ENCODE results near the gene C11orf91.

The C11orf91 gene

DNA sequence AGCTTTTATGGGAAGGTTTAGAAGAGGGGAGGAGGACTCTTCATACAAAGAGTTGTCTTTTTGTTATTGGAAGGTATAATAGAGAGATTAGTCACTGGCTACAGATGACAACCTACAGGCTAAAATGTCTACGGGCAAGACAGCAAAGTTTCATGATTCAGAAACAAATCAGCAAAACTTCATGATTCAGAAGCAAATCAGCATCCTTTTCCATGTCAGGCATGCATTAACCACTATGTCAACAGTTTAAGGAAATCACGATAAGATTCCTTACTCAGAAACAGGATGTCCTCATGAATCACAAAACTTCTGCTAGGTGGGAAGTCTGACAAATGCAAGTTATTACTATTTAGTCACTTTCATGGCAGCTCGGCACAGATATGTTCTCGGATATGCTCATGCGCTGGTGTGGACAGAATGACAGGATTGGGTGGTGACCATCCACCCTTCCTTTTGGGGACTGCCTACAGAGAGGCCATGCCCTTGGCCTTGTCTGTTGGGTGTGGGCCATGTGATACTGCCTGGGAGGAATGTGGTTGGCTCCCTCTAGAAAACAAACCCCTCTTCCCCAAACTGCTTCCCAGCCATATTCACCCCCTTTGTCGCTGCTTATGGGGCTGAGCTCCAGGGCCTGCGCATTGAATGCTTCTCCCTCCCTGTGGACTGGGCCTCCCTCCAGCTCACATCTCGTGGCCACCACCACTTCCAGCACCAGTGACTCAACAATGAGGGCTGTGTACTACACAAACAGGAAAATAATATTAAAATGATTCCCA, 10.1 kb downstream of the C11orf91 start:
- TF ChIP-seq SP1 (IDR thresholded peaks at IDR 0.05) (no peak), HDGF (IDR thresholded peaks at IDR 0.05; ENCODE audit: borderline replicate concordance) (no peak), L3MBTL2 (conservative IDR thresholded peaks at IDR 0.05) (no peak), FOXA1 (IDR thresholded peaks at IDR 0.05) (no peak), FOXK2 (IDR thresholded peaks at IDR 0.05) (no peak), LEF1 (IDR thresholded peaks at IDR 0.05; ENCODE audit: borderline replicate concordance) (no peak), ELF4 (IDR thresholded peaks at IDR 0.05) (no peak), FOXM1 (IDR thresholded peaks at IDR 0.05; ENCODE audit: borderline replicate concordance) (no peak), BHLHE40 (IDR thresholded peaks at IDR 0.05; ENCODE audit: borderline replicate concordance) (no peak), ARNT (IDR thresholded peaks at IDR 0.05) (no peak), SUZ12 (IDR thresholded peaks at IDR 0.05) (no peak), PKNOX1 (IDR thresholded peaks at IDR 0.05) (no peak), ZNF384 (IDR thresholded peaks at IDR 0.05) (no peak), CTBP1 (IDR thresholded peaks at IDR 0.05; ENCODE audit: borderline replicate concordance) (no peak), TARDBP (IDR thresholded peaks at IDR 0.05) (no peak)
- ChIA-PET POLR2A (no interaction called here), CTCF (interaction anchor here (0.6 to 1.7 kb wide), 4 partner anchors 34 to 327 kb away, joined by 3 to 8 read pairs (median 4); partner anchors contain the start of gene CD59)
- no peak for DNase-seq (ENCODE audit: extremely low spot score)

DNA sequence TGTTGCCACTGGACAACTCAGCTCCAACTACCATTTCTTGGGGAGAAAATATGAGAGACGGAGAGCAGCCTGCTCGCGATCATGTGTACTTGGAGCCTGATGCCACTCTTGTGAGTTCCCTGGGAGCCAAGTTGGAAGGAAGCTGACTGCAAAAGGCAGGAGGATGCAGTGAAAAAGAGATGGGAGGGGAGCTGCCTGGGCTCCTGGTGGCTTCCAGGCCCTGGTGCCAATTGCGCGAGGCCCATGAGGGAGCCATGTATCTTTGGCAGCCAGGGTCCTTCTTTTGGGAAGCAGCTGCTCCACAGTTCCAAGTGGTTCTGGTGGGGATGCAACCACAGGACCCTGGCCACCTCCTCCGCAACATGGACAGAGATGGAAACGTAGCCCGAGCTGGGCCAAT, 11.1 kb downstream of the C11orf91 start:
- TF ChIP-seq CTBP1 (IDR thresholded peaks at IDR 0.05; ENCODE audit: borderline replicate concordance) (no peak), FOXK2 (IDR thresholded peaks at IDR 0.05) (no peak), FOXM1 (IDR thresholded peaks at IDR 0.05; ENCODE audit: borderline replicate concordance) (no peak), FOXA1 (IDR thresholded peaks at IDR 0.05) (no peak), L3MBTL2 (conservative IDR thresholded peaks at IDR 0.05) (no peak), SUZ12 (IDR thresholded peaks at IDR 0.05) (no peak), TARDBP (IDR thresholded peaks at IDR 0.05) (no peak), ZNF384 (IDR thresholded peaks at IDR 0.05) (no peak), NFRKB (IDR thresholded peaks at IDR 0.05) (no peak), HDGF (IDR thresholded peaks at IDR 0.05; ENCODE audit: borderline replicate concordance) (no peak)
- no peak for DNase-seq (ENCODE audit: extremely low spot score)
- POLR2A ChIA-PET: no interaction called here
- CTCF ChIA-PET: interaction anchor here (0.9 to 1.7 kb wide), 3 partner anchors 53 to 326 kb away, joined by 3 to 8 read pairs (median 3); no protein-coding TSS in a partner anchor

GRCh38 chr11:33689085-33689484, 11.5 kb downstream of the C11orf91 start:
- DNase-seq (ENCODE audit: extremely low spot score): no peak
- TF ChIP-seq CTBP1 (IDR thresholded peaks at IDR 0.05; ENCODE audit: borderline replicate concordance) (no peak), FOXA1 (IDR thresholded peaks at IDR 0.05) (no peak), LEF1 (IDR thresholded peaks at IDR 0.05; ENCODE audit: borderline replicate concordance) (no peak), FOXK2 (IDR thresholded peaks at IDR 0.05) (no peak), FOXM1 (IDR thresholded peaks at IDR 0.05; ENCODE audit: borderline replicate concordance) (no peak), TARDBP (IDR thresholded peaks at IDR 0.05) (no peak), SP1 (IDR thresholded peaks at IDR 0.05) (no peak), NFRKB (IDR thresholded peaks at IDR 0.05) (no peak), ZNF384 (IDR thresholded peaks at IDR 0.05) (no peak), PKNOX1 (IDR thresholded peaks at IDR 0.05) (no peak), SUZ12 (IDR thresholded peaks at IDR 0.05) (no peak), L3MBTL2 (conservative IDR thresholded peaks at IDR 0.05) (no peak), HDGF (IDR thresholded peaks at IDR 0.05; ENCODE audit: borderline replicate concordance) (no peak), ARNT (IDR thresholded peaks at IDR 0.05) (no peak), ELF4 (IDR thresholded peaks at IDR 0.05) (no peak), BHLHE40 (IDR thresholded peaks at IDR 0.05; ENCODE audit: borderline replicate concordance) (no peak)
- ChIA-PET CTCF (interaction anchor here (0.9 to 1.7 kb wide), 4 partner anchors 54 to 330 kb away, joined by 3 to 8 read pairs (median 3); no protein-coding TSS in a partner anchor), POLR2A (no interaction called here)

GRCh38 chr11:33687733-33688479, 12.7 kb downstream of the C11orf91 start:
- ChIA-PET POLR2A (no interaction called here), CTCF (interaction anchor here (0.8 to 1.2 kb wide), 2 partner anchors 325 to 328 kb away, joined by 3 read pairs; no protein-coding TSS in a partner anchor)
- TF ChIP-seq PKNOX1 (IDR thresholded peaks at IDR 0.05) (peak; percentile 40; the same call in 1 of the 2 replicates), SP1 (IDR thresholded peaks at IDR 0.05) (no peak)
- DNase-seq (ENCODE audit: extremely low spot score): peak; percentile 68

DNA sequence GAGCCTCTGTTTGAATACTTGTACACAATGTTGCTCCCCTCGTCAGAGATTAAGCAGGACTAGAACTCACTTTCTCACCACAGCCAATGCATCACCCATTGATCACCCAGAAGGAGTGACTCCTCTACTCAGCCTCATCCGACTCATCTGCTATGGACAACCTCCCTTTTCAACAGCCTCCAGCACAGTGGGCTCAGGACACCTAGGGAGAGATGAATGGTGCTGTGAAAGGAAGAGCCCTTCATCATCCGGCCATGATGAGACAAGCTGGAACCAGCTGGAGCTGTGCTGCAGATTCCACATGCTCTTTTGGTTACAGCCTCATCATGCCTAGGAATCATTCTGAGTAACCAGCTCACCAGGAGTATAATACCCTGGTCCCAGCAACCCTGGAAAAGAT, 15.5 kb downstream of the C11orf91 start:
- TF ChIP-seq NFRKB (IDR thresholded peaks at IDR 0.05): no peak
- no peak for TF ChIP-seq FOXK2 (IDR thresholded peaks at IDR 0.05)
- no peak for TF ChIP-seq ELF4 (IDR thresholded peaks at IDR 0.05)
- no peak for TF ChIP-seq ZNF384 (IDR thresholded peaks at IDR 0.05)
- TF ChIP-seq PKNOX1 (IDR thresholded peaks at IDR 0.05): no peak
- TF ChIP-seq ARNT (IDR thresholded peaks at IDR 0.05): no peak
- TF ChIP-seq BHLHE40 (IDR thresholded peaks at IDR 0.05; ENCODE audit: borderline replicate concordance): no peak
- no peak for TF ChIP-seq CTBP1 (IDR thresholded peaks at IDR 0.05; ENCODE audit: borderline replicate concordance)
- TF ChIP-seq TARDBP (IDR thresholded peaks at IDR 0.05): no peak
- no peak for TF ChIP-seq L3MBTL2 (conservative IDR thresholded peaks at IDR 0.05)
- TF ChIP-seq SUZ12 (IDR thresholded peaks at IDR 0.05): no peak
- TF ChIP-seq FOXM1 (IDR thresholded peaks at IDR 0.05; ENCODE audit: borderline replicate concordance): no peak
- TF ChIP-seq LEF1 (IDR thresholded peaks at IDR 0.05; ENCODE audit: borderline replicate concordance): no peak
- no peak for TF ChIP-seq HDGF (IDR thresholded peaks at IDR 0.05; ENCODE audit: borderline replicate concordance)

More for the DNA sequence above, 15.5 kb downstream of the C11orf91 start:
- no peak for DNase-seq (ENCODE audit: extremely low spot score)
- ChIA-PET POLR2A (no interaction called here), CTCF (no interaction called here)
